ENCODE measurements around the gene SFMBT2.

DNA sequence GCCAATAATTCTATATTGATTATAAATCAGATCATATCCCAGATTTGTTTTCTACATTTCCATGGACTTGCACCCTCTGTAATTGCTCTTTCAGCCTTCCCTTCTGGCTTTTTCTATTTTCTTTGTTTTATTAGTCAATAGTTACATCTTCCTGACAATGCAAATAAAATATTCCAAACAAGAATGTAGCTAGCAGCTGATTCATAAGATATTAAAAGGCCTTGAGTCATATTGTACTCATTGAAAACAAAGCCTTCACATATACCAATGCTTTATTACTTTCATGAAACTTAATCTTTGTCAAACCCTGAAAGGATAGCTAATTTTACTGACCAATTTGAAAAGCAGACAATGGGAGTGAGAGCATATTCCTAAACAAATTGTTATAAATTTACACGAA, 10.7 kb upstream of the SFMBT2 start:
- TF ChIP-seq EZH2 (IDR thresholded peaks at IDR 0.05), result no peak
- TF ChIP-seq CTCF (IDR thresholded peaks at IDR 0.05 in 2 of 3, conservative IDR thresholded peaks at IDR 0.05 in 1 of 3; ENCODE audit: borderline replicate concordance in 1 of 3, insufficient read depth in 1 of 3, low read depth in 2 of 3, low read length in 2 of 3), result no peak
- TF ChIP-seq ELF1 (IDR thresholded peaks at IDR 0.05; ENCODE audit: borderline replicate concordance, low read depth), result no peak
- TF ChIP-seq TCF7L2 (IDR thresholded peaks at IDR 0.05; ENCODE audit: borderline replicate concordance, extremely low read depth, insufficient read depth, insufficient read length), result no peak
- TF ChIP-seq SP1 (IDR thresholded peaks at IDR 0.05; ENCODE audit: low read depth), result no peak
- no peak for TF ChIP-seq ZBTB33 (IDR thresholded peaks at IDR 0.05; ENCODE audit: extremely low read depth, insufficient replicate concordance, low read length)
- TF ChIP-seq POLR2A (IDR thresholded peaks at IDR 0.05; ENCODE audit: borderline replicate concordance, extremely low read depth, insufficient read depth, insufficient read length), result no peak
- no peak for TF ChIP-seq RAD21 (IDR thresholded peaks at IDR 0.05; ENCODE audit: low read depth)
- TF ChIP-seq POLR2AphosphoS5 (IDR thresholded peaks at IDR 0.05; ENCODE audit: low read depth, low read length), result no peak
- TF ChIP-seq, protein P1, sequence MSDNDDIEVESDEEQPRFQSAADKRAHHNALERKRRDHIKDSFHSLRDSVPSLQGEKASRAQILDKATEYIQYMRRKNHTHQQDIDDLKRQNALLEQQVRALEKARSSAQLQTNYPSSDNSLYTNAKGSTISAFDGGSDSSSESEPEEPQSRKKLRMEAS (IDR thresholded peaks at IDR 0.05), result no peak
- no peak for TF ChIP-seq JUND (IDR thresholded peaks at IDR 0.05)
- TF ChIP-seq ZNF274 (IDR thresholded peaks at IDR 0.05; ENCODE audit: low read depth, low read length), result no peak

Measured in HCT116 (cell line).